ENCODE measurements around the gene EDAR.

GRCh38 chr2:108978709-108979111 lies 10.3 kb downstream of the EDAR start:
- TF ChIP-seq CTCF (conservative IDR thresholded peaks at IDR 0.05 in 1 of 2, IDR thresholded peaks at IDR 0.05 in 1 of 2; ENCODE audit: low read depth in 1 of 2, low read length in 2 of 2): no peak
- no peak for TF ChIP-seq EZH2 (IDR thresholded peaks at IDR 0.05; ENCODE audit: low read length, missing control alignments)

All from fibroblast of lung (primary cell).